WTC11 (cell line): ENCODE results near the gene C10orf95. TPM values are rescaled to one million over a fixed set of nuclear protein-coding genes. Genes with fewer than 3 reads are reported as not detected.

ENCODE experiments used
- ATAC-seq: fragments of 200-7000 bp; cut with Tn5 transposase; 2 replicates; pipeline ENCODE4 v1.10.0; 2021; ENCODE audit warnings: mild to moderate bottlenecking, moderate library complexity
- CTCF ChIA-PET: fragments of 300-600 bp; sonication (Branson Sonifier 250); formaldehyde crosslinking; loops from one replicate; lab custom pipeline; 2021; ENCODE audit warnings: antibody characterized with exemption; lab: Charles Lee
- POLR2A ChIA-PET: fragments of 350-600 bp; sonication (Branson Sonifier 250); formaldehyde crosslinking; loops from one replicate; lab custom pipeline; 2021; ENCODE audit warnings: antibody characterized with exemption; lab: Charles Lee
- DNase-seq: peaks from one replicate; pipeline ENCODE4 v3.0.0; 2021; ENCODE audit warnings: low spot score
- H3K27ac Mint-ChIP-seq: 2 replicates; pipeline ENCODE4 v1.8.0; 2021; ENCODE audit warnings: mixed read lengths
- H3K27me3 Mint-ChIP-seq: 2 replicates; pipeline ENCODE4 v1.8.0; 2021; ENCODE audit warnings: low read depth, mild to moderate bottlenecking, moderate library complexity, mixed read lengths
- H3K36me3 Mint-ChIP-seq: 2 replicates; pipeline ENCODE4 v1.8.0; 2021; ENCODE audit warnings: mixed read lengths
- H3K4me1 Mint-ChIP-seq: 2 replicates; pipeline ENCODE4 v1.8.0; 2022; ENCODE audit warnings: mixed read lengths
- H3K4me3 Mint-ChIP-seq: 2 replicates; pipeline ENCODE4 v1.8.0; 2021; ENCODE audit warnings: mild to moderate bottlenecking, moderate library complexity, mixed read lengths
- H3K9me3 Mint-ChIP-seq: 2 replicates; pipeline ENCODE4 v1.8.0; 2021; ENCODE audit warnings: mixed read lengths
- ARID4B ChIP-seq: sonication (generic); formaldehyde crosslinking; IDR thresholded peaks from 2 replicates; pipeline ENCODE4 v1.8.0; 2023; ENCODE audit warnings: missing genetic modification reagents, mild to moderate bottlenecking, borderline replicate concordance
- CTCF ChIP-seq: fragments of 200-600 bp; IDR thresholded peaks from 2 replicates; pipeline ENCODE4 v1.8.0; 2022; ENCODE audit warnings: antibody characterized with exemption
- E2F4 ChIP-seq: sonication (generic); formaldehyde crosslinking; IDR thresholded peaks from 2 replicates; pipeline ENCODE4 v1.8.1; 2022; ENCODE audit warnings: low read depth, mild to moderate bottlenecking, moderate library complexity, missing genetic modification reagents, borderline replicate concordance
- FOXP1 ChIP-seq: sonication (generic); formaldehyde crosslinking; IDR thresholded peaks from 2 replicates; pipeline ENCODE4 v1.8.0; 2022; ENCODE audit warnings: missing genetic modification reagents, mild to moderate bottlenecking, moderate library complexity, borderline replicate concordance
- GTF2I ChIP-seq: fragments of 250-450 bp; sonication (Bioruptor Pico); conservative IDR thresholded peaks from 2 replicates; pipeline ENCODE4 v1.4.0; 2021; ENCODE audit warnings: mild to moderate bottlenecking
- HMGA2 ChIP-seq: fragments of 250-450 bp; sonication (Bioruptor Pico); IDR thresholded peaks from 2 replicates; pipeline ENCODE4 v1.4.0; 2021; ENCODE audit warnings: mild to moderate bottlenecking, moderate library complexity
- NR1H2 ChIP-seq: sonication (generic); formaldehyde crosslinking; IDR thresholded peaks from 2 replicates; pipeline ENCODE4 v1.9.0; 2021; ENCODE audit warnings: mild to moderate bottlenecking, moderate library complexity, missing genetic modification reagents
- OVOL2 ChIP-seq: fragments of 250-450 bp; sonication (Bioruptor Pico); IDR thresholded peaks from 2 replicates; pipeline ENCODE4 v1.9.0; 2021; ENCODE audit warnings: mild to moderate bottlenecking, borderline replicate concordance
- SOX15 ChIP-seq: fragments of 250-450 bp; sonication (Bioruptor Pico); IDR thresholded peaks from 2 replicates; pipeline ENCODE4 v1.9.0; 2021; ENCODE audit warnings: mild to moderate bottlenecking
- ZMAT4 ChIP-seq: fragments of 250-450 bp; sonication (Bioruptor Pico); IDR thresholded peaks from 2 replicates; pipeline ENCODE4 v1.9.0; 2021; ENCODE audit warnings: mild to moderate bottlenecking
- ZNF121 ChIP-seq: sonication (generic); formaldehyde crosslinking; IDR thresholded peaks from 2 replicates; pipeline ENCODE4 v1.8.0; 2023; ENCODE audit warnings: missing genetic modification reagents
- ZNF232 ChIP-seq: sonication (generic); formaldehyde crosslinking; IDR thresholded peaks from 2 replicates; pipeline ENCODE4 v1.8.0; 2022; ENCODE audit warnings: mild to moderate bottlenecking, missing genetic modification reagents
- ZNF671 ChIP-seq: fragments of 250-450 bp; sonication (Bioruptor Pico); IDR thresholded peaks from 2 replicates; pipeline ENCODE4 v1.8.0; 2021; ENCODE audit warnings: mild to moderate bottlenecking
- total RNA-seq: library from RNA; stranded (reverse); gene quantifications from 3 replicates; pipeline ENCODE4 v1.2.3, GENCODE V29; 2021

The C10orf95 gene
- total RNA-seq, 1 experiment from 2014 or later: 0.96 TPM

GRCh38 chr10:102460836-102461186 is 9.5 kb upstream of the C10orf95 start (continued):
- TF ChIP-seq ARID4B (CRISPR knock-in tag): no peak

- TF ChIP-seq GTF2I (CRISPR knock-in tag) (no peak), E2F4 (CRISPR knock-in tag) (no peak), FOXP1 (CRISPR knock-in tag) (no peak), ZNF121 (no peak), ZNF671 (CRISPR knock-in tag) (no peak), OVOL2 (CRISPR knock-in tag) (no peak), CTCF (no peak), ZNF232 (no peak)
- H3K27me3 Mint-ChIP-seq: peaks cover 2% of the 10 kb centered on the region; the same call in 1 of the 2 replicates
- CTCF ChIA-PET: interaction anchor here (1.2 kb wide), 1 partner anchor 138 kb away, joined by 3 read pairs; no protein-coding TSS in a partner anchor
- H3K36me3 Mint-ChIP-seq: peaks cover 6% of the 10 kb centered on the region
- H3K27ac Mint-ChIP-seq: no peak overlapping the region
- peaks cover 49% of the 10 kb centered on the region for H3K4me1 Mint-ChIP-seq
- POLR2A ChIA-PET: no interaction called here
- H3K4me3 Mint-ChIP-seq: no peak overlapping the region
- ATAC-seq (no peak), DNase-seq (no peak)
- no peaks in the 10 kb centered on the region for H3K9me3 Mint-ChIP-seq
Measured at GRCh38 chr10:102458656-102459055, 7.3 kb upstream of the C10orf95 start.

- ATAC-seq (no peak), DNase-seq (no peak)
- ChIA-PET POLR2A (no interaction called here), CTCF (no interaction called here)
- no peaks in the 10 kb centered on the region for H3K9me3 Mint-ChIP-seq
- peaks cover 48% of the 10 kb centered on the region for H3K4me1 Mint-ChIP-seq
- peaks cover 2% of the 10 kb centered on the region; the same call in 1 of the 2 replicates for H3K27me3 Mint-ChIP-seq
- H3K36me3 Mint-ChIP-seq: peaks cover 11% of the 10 kb centered on the region
- TF ChIP-seq SOX15 (CRISPR knock-in tag) (no peak), NR1H2 (CRISPR knock-in tag) (no peak), HMGA2 (no peak), ZMAT4 (CRISPR knock-in tag) (0 out of 2 replicates have a peak, but pooled peaks have one; percentile 34)
- TF ChIP-seq, all 79 proteins: peak for 1
- peak overlapping the region; percentile 6; the same call in 1 of the 2 replicates for H3K27ac Mint-ChIP-seq
- no peak overlapping the region for H3K4me3 Mint-ChIP-seq
Measured at GRCh38 chr10:102457591-102458150, 6.3 kb upstream of the C10orf95 start.
